ENCODE results near the gene FADS2. TPM values are rescaled to one million over a fixed set of nuclear protein-coding genes. Genes with fewer than 3 reads are reported as not detected.

Gene FADS2
- total RNA-seq, 1 donor from 2014 or later = 10.9 TPM

DNA sequence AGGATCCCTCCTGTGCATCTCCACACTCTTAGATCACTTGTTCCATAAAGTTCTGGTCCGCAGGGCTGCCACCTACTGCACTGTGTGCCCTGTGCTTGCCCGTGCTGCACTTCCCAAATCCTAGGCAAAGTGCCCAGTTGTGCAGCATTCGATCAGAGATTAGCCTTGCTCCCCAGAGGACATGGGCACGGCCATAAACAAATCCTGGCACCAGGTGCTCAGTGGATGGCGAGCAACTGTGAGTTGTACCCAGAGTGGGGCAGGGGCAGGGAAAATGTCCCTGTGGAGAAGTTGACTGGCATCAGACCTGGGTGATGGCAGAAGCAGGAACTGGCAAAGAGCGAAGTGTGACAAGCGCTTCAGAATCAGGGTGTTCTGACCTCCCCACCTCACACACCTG is 4.7 kb downstream of the FADS2 start:
- ATAC-seq (ENCODE audit: low read depth) = no peak
- Mint-ChIP-seq H3K4me1 (peaks cover 50% of the 10 kb centered on the region), H3K36me3 (ENCODE audit: low read depth) (no peaks in the 10 kb centered on the region), H3K27me3 (peaks cover 5% of the 10 kb centered on the region), H3K4me3 (no peak overlapping the region), H3K27ac (no peak overlapping the region), H3K9me3 (no peaks in the 10 kb centered on the region)
- TF ChIP-seq, protein P1, sequence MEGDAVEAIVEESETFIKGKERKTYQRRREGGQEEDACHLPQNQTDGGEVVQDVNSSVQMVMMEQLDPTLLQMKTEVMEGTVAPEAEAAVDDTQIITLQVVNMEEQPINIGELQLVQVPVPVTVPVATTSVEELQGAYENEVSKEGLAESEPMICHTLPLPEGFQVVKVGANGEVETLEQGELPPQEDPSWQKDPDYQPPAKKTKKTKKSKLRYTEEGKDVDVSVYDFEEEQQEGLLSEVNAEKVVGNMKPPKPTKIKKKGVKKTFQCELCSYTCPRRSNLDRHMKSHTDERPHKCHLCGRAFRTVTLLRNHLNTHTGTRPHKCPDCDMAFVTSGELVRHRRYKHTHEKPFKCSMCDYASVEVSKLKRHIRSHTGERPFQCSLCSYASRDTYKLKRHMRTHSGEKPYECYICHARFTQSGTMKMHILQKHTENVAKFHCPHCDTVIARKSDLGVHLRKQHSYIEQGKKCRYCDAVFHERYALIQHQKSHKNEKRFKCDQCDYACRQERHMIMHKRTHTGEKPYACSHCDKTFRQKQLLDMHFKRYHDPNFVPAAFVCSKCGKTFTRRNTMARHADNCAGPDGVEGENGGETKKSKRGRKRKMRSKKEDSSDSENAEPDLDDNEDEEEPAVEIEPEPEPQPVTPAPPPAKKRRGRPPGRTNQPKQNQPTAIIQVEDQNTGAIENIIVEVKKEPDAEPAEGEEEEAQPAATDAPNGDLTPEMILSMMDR (IDR thresholded peaks at IDR 0.05) = no peak
- ChIA-PET POLR2A (interaction anchor here (3.3 kb wide), 1 partner anchor 17 kb away, joined by 41 read pairs; the partner anchor contains the start of gene FADS1), CTCF (no interaction called here)
- intact Hi-C loops (cut with micrococcal nuclease) = no loop called here
- DNase-seq = no peak

DNA sequence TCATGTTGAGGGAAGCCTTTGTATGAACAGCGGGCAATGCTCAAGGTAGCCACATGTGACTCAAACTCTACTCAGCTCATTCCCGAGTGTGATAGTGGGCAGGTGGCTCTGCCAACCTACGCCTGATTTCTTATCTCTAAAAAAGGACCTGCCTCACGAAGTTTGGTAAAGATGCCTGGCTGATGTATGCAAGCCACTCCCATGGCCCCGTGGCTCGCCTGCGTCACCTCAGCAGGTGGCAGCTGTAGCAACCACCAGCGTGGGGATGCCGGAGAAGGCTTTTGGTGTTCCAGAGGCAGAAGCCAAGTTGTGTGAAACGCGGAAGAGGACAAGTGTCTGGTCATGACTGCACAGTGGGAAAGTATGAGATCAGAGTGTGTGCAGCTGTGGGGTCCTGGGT is 5.4 kb downstream of the FADS2 start:
- ChIA-PET CTCF (interaction anchor here (1.8 kb wide), 1 partner anchor 38 kb away, joined by 4 read pairs; no protein-coding TSS in a partner anchor), POLR2A (interaction anchor here (0.6 to 3.3 kb wide), 2 partner anchors 11 to 18 kb away, joined by 4 to 41 read pairs; partner anchors contain the start of gene FADS1)
- Mint-ChIP-seq H3K36me3 (ENCODE audit: low read depth) (no peaks in the 10 kb centered on the region), H3K27ac (peak overlapping the region; percentile 86), H3K4me1 (peaks cover 43% of the 10 kb centered on the region), H3K27me3 (peaks cover 5% of the 10 kb centered on the region), H3K4me3 (no peak overlapping the region), H3K9me3 (no peaks in the 10 kb centered on the region)
- intact Hi-C loops (cut with micrococcal nuclease) = no loop called here
- TF ChIP-seq, protein P1 (IDR thresholded peaks at IDR 0.05) = no peak
- DNase-seq (no peak), ATAC-seq (ENCODE audit: low read depth) (no peak)

DNA sequence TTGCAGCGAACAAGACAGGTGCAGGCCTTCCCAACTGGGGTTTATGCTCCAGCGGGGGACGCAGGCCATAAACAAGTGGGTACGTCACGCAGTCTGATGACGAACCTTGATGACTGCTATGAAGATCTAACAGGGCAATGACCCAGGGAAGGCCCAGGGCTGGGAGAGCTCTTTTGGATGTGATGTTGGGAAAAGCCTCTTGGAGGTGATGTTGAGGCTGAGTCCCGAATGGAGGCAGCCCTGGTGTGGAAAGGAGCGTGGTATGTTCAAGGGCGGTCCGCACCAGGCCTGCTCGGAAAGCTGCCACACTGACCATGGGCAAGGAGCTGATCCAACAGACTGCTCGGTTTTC is 5.8 kb downstream of the FADS2 start:
- Mint-ChIP-seq H3K4me3 (peak overlapping the region; percentile 51), H3K9me3 (no peaks in the 10 kb centered on the region), H3K4me1 (peaks cover 41% of the 10 kb centered on the region), H3K27ac (peak overlapping the region; percentile 86), H3K27me3 (peaks cover 5% of the 10 kb centered on the region), H3K36me3 (ENCODE audit: low read depth) (no peaks in the 10 kb centered on the region)
- ATAC-seq (ENCODE audit: low read depth) = no peak
- intact Hi-C loops (cut with micrococcal nuclease) = loop anchor here (2.0 kb wide), 1 partner anchor 19 kb away; no protein-coding TSS in a partner anchor
- ChIA-PET CTCF (interaction anchor here (0.9 to 1.8 kb wide), 4 partner anchors 18 to 274 kb away, joined by 3 to 4 read pairs (median 4); no protein-coding TSS in a partner anchor), POLR2A (interaction anchor here (0.6 to 3.3 kb wide), 7 partner anchors 12 to 134 kb away, joined by 3 to 41 read pairs (median 4); partner anchors contain the start of genes FADS1, FEN1 and FTH1)
- TF ChIP-seq, protein P1 (IDR thresholded peaks at IDR 0.05) = no peak
- DNase-seq = no peak

DNA sequence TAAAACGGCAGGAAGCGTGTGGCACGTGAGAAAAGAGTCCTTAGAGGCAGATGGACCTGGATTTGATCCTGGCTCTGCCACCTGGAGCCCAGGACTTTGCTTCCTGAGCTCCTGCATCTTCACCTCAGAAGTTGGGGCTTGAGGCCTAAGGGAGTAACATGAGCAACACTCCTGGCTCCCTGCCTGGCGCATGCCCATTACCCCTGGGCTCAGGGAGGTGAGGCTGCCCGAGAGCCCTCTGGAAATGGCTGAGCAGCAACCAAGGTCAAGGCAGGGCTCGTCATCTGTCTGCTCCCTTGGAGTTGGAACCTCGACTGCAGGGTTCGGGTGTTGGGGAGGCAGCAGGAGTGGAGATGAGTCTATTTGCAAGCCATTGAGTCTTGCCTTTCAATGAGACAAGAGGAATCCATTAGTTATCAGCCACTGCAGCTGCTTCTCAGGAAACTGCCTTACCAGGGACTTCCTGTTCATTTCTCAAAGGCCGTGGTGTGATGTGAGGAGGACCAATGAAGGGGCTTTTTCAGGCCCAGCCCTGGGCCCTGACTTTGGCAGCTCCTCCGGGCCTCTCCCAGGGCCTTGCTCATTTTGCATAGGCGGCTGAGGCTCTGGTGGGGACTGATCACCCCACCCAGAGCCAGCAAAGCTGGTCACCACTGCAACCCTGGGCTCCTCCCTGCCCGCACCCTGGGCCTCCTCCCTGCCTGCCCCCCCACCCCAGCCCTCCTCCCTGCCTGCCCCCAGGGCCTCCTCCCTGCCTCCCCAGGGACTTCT is 6.4 kb downstream of the FADS2 start:
- Mint-ChIP-seq H3K27ac (peak overlapping the region; percentile 86), H3K36me3 (ENCODE audit: low read depth) (no peaks in the 10 kb centered on the region), H3K27me3 (peaks cover 4% of the 10 kb centered on the region), H3K4me1 (peaks cover 38% of the 10 kb centered on the region), H3K4me3 (peak overlapping the region; percentile 28), H3K9me3 (no peaks in the 10 kb centered on the region)
- ChIA-PET POLR2A (interaction anchor here (0.6 to 3.3 kb wide), 9 partner anchors 19 to 952 kb away, joined by 3 to 41 read pairs (median 3); partner anchors contain the start of genes FADS1, FEN1 and FTH1), CTCF (interaction anchor here (0.9 to 1.8 kb wide), 4 partner anchors 19 to 274 kb away, joined by 3 to 4 read pairs (median 4); no protein-coding TSS in a partner anchor)
- ATAC-seq (ENCODE audit: low read depth) (peak; percentile 96), DNase-seq (peak; percentile 29)
- TF ChIP-seq, protein P1 (IDR thresholded peaks at IDR 0.05) = no peak
- intact Hi-C loops (cut with micrococcal nuclease) = loop anchor here (2.0 kb wide), 1 partner anchor 20 kb away; no protein-coding TSS in a partner anchor

DNA sequence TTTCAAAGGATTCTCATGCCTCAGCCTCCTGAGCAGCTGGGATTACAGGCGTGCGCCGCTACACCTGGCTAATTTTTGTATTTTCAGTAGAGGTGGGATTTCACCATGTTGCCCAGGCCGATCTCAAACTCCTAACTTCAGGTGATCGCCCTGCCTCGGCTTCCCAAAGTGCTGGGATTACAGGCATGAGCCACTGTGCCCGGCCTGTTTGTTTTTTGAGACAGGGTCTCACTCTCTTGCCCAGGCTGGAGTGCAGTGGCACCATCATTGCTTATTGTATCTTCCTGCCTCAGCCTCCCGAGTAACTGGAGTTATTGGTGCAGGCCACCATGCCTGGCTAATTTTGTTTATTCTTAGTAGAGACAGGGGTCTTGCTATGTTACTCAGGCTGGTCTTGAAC is 8.1 kb downstream of the FADS2 start:
- TF ChIP-seq, protein P1 (IDR thresholded peaks at IDR 0.05) = no peak
- POLR2A ChIA-PET = interaction anchor here (3.3 kb wide), 1 partner anchor 20 kb away, joined by 41 read pairs; the partner anchor contains the start of gene FADS1
- CTCF ChIA-PET = interaction anchor here (0.6 to 0.7 kb wide), 2 partner anchors 246 to 271 kb away, joined by 3 read pairs; no protein-coding TSS in a partner anchor
- DNase-seq (no peak), ATAC-seq (ENCODE audit: low read depth) (no peak)
- Mint-ChIP-seq H3K36me3 (ENCODE audit: low read depth) (peaks cover 1% of the 10 kb centered on the region), H3K27me3 (no peaks in the 10 kb centered on the region), H3K4me3 (no peak overlapping the region), H3K27ac (no peak overlapping the region), H3K9me3 (no peaks in the 10 kb centered on the region), H3K4me1 (peaks cover 30% of the 10 kb centered on the region)
- intact Hi-C loops (cut with micrococcal nuclease) = no loop called here
